Fibroblast of mammary gland (primary cell): ENCODE measurements around the gene BCHE.

Experiments
- DNase-seq: peaks from one replicate; pipeline ENCODE4 v3.0.0-alpha.2; 2010; ENCODE audit warnings: low read depth
- H3K4me3 ChIP-seq: 2 replicates; pipeline ENCODE4 v1.5.1; 2011; ENCODE audit warnings: low read depth, mild to moderate bottlenecking, low read length, moderate library complexity; ENCODE audit not compliant: control insufficient read depth
- CTCF ChIP-seq: conservative IDR thresholded peaks from 2 replicates; pipeline ENCODE4 v1.5.1; 2011; ENCODE audit warnings: low read depth, low read length, inconsistent platforms; ENCODE audit not compliant: control insufficient read depth, insufficient read depth

The BCHE gene

GRCh38 chr3:165874663-165875489, 37.7 kb upstream of the BCHE start:
- no peak for DNase-seq
- no peak for TF ChIP-seq CTCF
- no peak overlapping the region for H3K4me3 ChIP-seq

- TF ChIP-seq CTCF, result no peak
- no peak overlapping the region for H3K4me3 ChIP-seq
- no peak for DNase-seq
These were observed 30.9 kb upstream of the BCHE start for GRCh38 chr3:165868088-165868487.

GRCh38 chr3:165859061-165859460, 21.8 kb upstream of the BCHE start:
- no peak for DNase-seq
- no peak for TF ChIP-seq CTCF
- H3K4me3 ChIP-seq, result no peak overlapping the region

- peak; percentile 62 for DNase-seq
- no peak for TF ChIP-seq CTCF
- no peak overlapping the region for H3K4me3 ChIP-seq
These were observed 18.4 kb upstream of the BCHE start for GRCh38 chr3:165855581-165855980.

- TF ChIP-seq CTCF, result peak; percentile 44
These were observed 17.5 kb upstream of the BCHE start for GRCh38 chr3:165854696-165855095.

GRCh38 chr3:165852711-165853110, 15.5 kb upstream of the BCHE start:
- no peak overlapping the region for H3K4me3 ChIP-seq
- no peak for TF ChIP-seq CTCF
- peak; percentile 11 for DNase-seq

More at GRCh38 chr3:165854696-165855095, 17.5 kb upstream of the BCHE start:
- peak; percentile 25 for DNase-seq
- H3K4me3 ChIP-seq, result no peak overlapping the region
